Right lobe of liver (tissue), 6 donors: ENCODE results near the gene OPHN1. TPM values are rescaled to one million over a fixed set of nuclear protein-coding genes. Genes with fewer than 3 reads are reported as not detected.

Experiments used
- ATAC-seq, 4 donors: fragments of 200-7000 bp; cut with Tn5 transposase; one replicate each; pipeline ENCODE4 v1.9.1; 2020; ENCODE audit warnings: mild to moderate bottlenecking in 4 of 4, moderate library complexity in 4 of 4
- DNase-seq, 3 donors: peaks; one replicate each; pipeline ENCODE4 v3.0.0-alpha.2; 2020
- H3K27ac ChIP-seq, 3 donors: fragments of 200-600 bp; one replicate each; pipeline ENCODE4 v1.8.0; 2022
- H3K27me3 ChIP-seq, 2 donors: fragments of 200-600 bp; one replicate each; pipeline ENCODE4 v1.8.0; 2022
- H3K36me3 ChIP-seq, 4 donors: fragments of 200-600 bp; sonication (generic) in 1 of 4; one replicate each; pipeline versions ENCODE4 v1.5.1 to v1.8.0; 2017 to 2022; ENCODE audit warnings: control low read depth in 1 of 4
- H3K4me1 ChIP-seq, 4 donors: fragments of 200-600 bp; sonication (generic) in 1 of 4; one replicate each; pipeline versions ENCODE4 v1.5.1 to v1.8.0; 2017 to 2022; ENCODE audit warnings: control low read depth in 1 of 4
- H3K4me3 ChIP-seq, 3 donors: fragments of 200-600 bp; one replicate each; pipeline ENCODE4 v1.8.0; 2022
- H3K9me3 ChIP-seq, 4 donors: fragments of 200-600 bp; sonication (generic) in 1 of 4; one replicate each; pipeline versions ENCODE4 v1.5.1 to v1.8.0; 2017 to 2022; ENCODE audit warnings: control low read depth in 1 of 4
- POLR2A ChIP-seq: fragments of 450-650 bp; IDR thresholded peaks from one replicate; pipeline ENCODE4 v1.6.1; 2017; ENCODE audit warnings: antibody characterized with exemption, mild to moderate bottlenecking
- WGBS: methylation state at CpG from one replicate; pipeline ENCODE4 v1.1.6; 2018; ENCODE audit warnings: low coverage, low lambda C conversion rate; ENCODE audit not compliant: insufficient coverage; ENCODE audit errors: missing lambda C conversion rate; 5-methylcytosine and 5-hydroxymethylcytosine counted together
- intact Hi-C, 2 donors: fragments of 100-400 bp; cut with DNase I; formaldehyde crosslinking; loops; one replicate each; pipeline versions ENCODE4 v1.11.2 to v1.14.1; 2022
- total RNA-seq, 6 experiments: library from RNA; depleted of rRNA in 2 of 6; stranded (reverse); fragments of >200 nt in 2 of 6; fragmentation: NEBNext Ultra II Directional in 3 of 6; extraction: Animal tissue kit (Norgen Biotek cat#: 25700) in 3 of 6; gene quantifications; one replicate each; pipeline versions ENCODE4 v1.1.0 to v1.2.4, GENCODE V29; 2016 to 2023
- TF ChIP-seq, protein P1 (sequence below), 4 donors: fragments of 200-600 bp in 3 of 4; fragments of 450-650 bp in 1 of 4; IDR thresholded peaks; one replicate each; pipeline versions ENCODE4 v1.5.1 to v1.8.0; 2016 to 2022; ENCODE audit warnings: antibody characterized with exemption in 4 of 4, mild to moderate bottlenecking in 2 of 4
- donor health status: DM: no; HTN: yes; CAD: no.
- donor health status: DM: no; HTN: no; CAD: no.
- donor health status: DM: no; HTN: no; CAD: no.
- donor health status: DM: no; HTN: yes; CAD: no.
- donor health status: DM: no; HTN: yes; CAD: no.

The OPHN1 gene
- total RNA-seq, 6 experiments from 2014 or later = 0.47 to 1.2 (median 0.81) TPM

- no peaks in the 10 kb centered on the region for H3K36me3 ChIP-seq
These were observed 7.1 kb upstream of the OPHN1 start for GRCh38 chrX:68440442-68440841.

DNA sequence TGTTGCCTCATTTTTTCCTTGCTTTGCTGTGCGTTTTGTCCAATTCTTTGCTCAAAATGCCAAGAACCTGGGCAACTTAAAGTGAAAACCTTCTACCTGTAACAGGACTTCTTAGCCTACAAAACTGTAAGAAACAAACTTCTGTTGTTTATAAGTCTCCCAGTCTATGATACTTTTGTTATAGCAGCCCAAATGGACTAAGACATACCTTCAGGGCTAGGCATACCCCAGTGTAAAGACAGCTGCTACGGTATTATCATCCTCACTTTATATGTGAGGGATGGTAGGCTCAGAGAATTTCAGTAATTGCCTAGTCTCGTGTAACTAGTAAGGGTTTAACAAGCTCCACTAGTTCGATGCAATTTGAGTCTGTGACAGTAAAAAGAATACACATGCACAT, 6.0 kb upstream of the OPHN1 start:
- DNase-seq = no peak
- Histone ChIP-seq H3K9me3 (no peaks in the 10 kb centered on the region), H3K27ac (no peak overlapping the region), H3K36me3 (no peaks in the 10 kb centered on the region), H3K4me3 (no peak overlapping the region), H3K27me3 (peaks cover 0 to 5% of the 10 kb centered on the region in 2 donors), H3K4me1 (no peaks in the 10 kb centered on the region)
- ATAC-seq = no peak
- intact Hi-C loops = no loop called here
- WGBS = 45% methylated on average over 4 of the region's 4 CpGs
- TF ChIP-seq, protein P1, sequence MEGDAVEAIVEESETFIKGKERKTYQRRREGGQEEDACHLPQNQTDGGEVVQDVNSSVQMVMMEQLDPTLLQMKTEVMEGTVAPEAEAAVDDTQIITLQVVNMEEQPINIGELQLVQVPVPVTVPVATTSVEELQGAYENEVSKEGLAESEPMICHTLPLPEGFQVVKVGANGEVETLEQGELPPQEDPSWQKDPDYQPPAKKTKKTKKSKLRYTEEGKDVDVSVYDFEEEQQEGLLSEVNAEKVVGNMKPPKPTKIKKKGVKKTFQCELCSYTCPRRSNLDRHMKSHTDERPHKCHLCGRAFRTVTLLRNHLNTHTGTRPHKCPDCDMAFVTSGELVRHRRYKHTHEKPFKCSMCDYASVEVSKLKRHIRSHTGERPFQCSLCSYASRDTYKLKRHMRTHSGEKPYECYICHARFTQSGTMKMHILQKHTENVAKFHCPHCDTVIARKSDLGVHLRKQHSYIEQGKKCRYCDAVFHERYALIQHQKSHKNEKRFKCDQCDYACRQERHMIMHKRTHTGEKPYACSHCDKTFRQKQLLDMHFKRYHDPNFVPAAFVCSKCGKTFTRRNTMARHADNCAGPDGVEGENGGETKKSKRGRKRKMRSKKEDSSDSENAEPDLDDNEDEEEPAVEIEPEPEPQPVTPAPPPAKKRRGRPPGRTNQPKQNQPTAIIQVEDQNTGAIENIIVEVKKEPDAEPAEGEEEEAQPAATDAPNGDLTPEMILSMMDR (IDR thresholded peaks at IDR 0.05) = no peak
- no peak for TF ChIP-seq POLR2A

More at GRCh38 chrX:68440442-68440841, 7.1 kb upstream of the OPHN1 start:
- Histone ChIP-seq H3K9me3 (no peaks in the 10 kb centered on the region), H3K4me3 (no peak overlapping the region), H3K27ac (no peak overlapping the region), H3K27me3 (peaks cover 0 to 5% of the 10 kb centered on the region in 2 donors), H3K4me1 (no peaks in the 10 kb centered on the region)
- TF ChIP-seq, protein P1 (IDR thresholded peaks at IDR 0.05) = no peak
- TF ChIP-seq POLR2A = no peak
- ATAC-seq (no peak), DNase-seq (no peak)
- intact Hi-C loops = no loop called here

GRCh38 chrX:68438575-68438974, 5.3 kb upstream of the OPHN1 start:
- ATAC-seq = no peak
- H3K36me3 ChIP-seq = no peaks in the 10 kb centered on the region
- H3K27ac ChIP-seq = no peak overlapping the region
- no peak for DNase-seq
- TF ChIP-seq, protein P1 (IDR thresholded peaks at IDR 0.05) = no peak
- TF ChIP-seq POLR2A = no peak
- peaks cover 0 to 5% of the 10 kb centered on the region in 2 donors for H3K27me3 ChIP-seq
- H3K9me3 ChIP-seq = no peaks in the 10 kb centered on the region
- no peaks in the 10 kb centered on the region for H3K4me1 ChIP-seq
- intact Hi-C loops = no loop called here
- H3K4me3 ChIP-seq = no peak overlapping the region
- WGBS = 74% methylated on average over 3 of the region's 4 CpGs

- H3K4me1 ChIP-seq = no peaks in the 10 kb centered on the region
- no peaks in the 10 kb centered on the region for H3K36me3 ChIP-seq
- 18% methylated on average over 10 of the region's 13 CpGs for WGBS
- ATAC-seq (no peak), DNase-seq (no peak)
- H3K27ac ChIP-seq = peak overlapping the region in 1 of 3 donors; percentile 21
- intact Hi-C loops = no loop called here
- peak overlapping the region; percentile 47 to 58 (median 52) for H3K4me3 ChIP-seq
- H3K9me3 ChIP-seq = no peaks in the 10 kb centered on the region
- no peaks in the 10 kb centered on the region for H3K27me3 ChIP-seq
- TF ChIP-seq, protein P1 (IDR thresholded peaks at IDR 0.05) = no peak
- no peak for TF ChIP-seq POLR2A
These were observed 645 bp upstream of the OPHN1 start for GRCh38 chrX:68433981-68434299.

GRCh38 chrX:68432648-68433047, 647 bp downstream of the OPHN1 start:
- intact Hi-C loops = no loop called here
- TF ChIP-seq POLR2A = no peak
- TF ChIP-seq, protein P1 (IDR thresholded peaks at IDR 0.05) = no peak
- no peak overlapping the region for H3K27ac ChIP-seq
- no peaks in the 10 kb centered on the region for H3K4me1 ChIP-seq
- no peak for DNase-seq
- no peak for ATAC-seq
- no peaks in the 10 kb centered on the region for H3K27me3 ChIP-seq
- WGBS = 49% methylated on average over 12 of the region's 12 CpGs
- H3K4me3 ChIP-seq = peak overlapping the region; percentile 47 to 58 (median 52)
- H3K36me3 ChIP-seq = no peaks in the 10 kb centered on the region
- no peaks in the 10 kb centered on the region for H3K9me3 ChIP-seq
